Measurements from ENCODE around the gene ATG16L1.

The ATG16L1 gene

DNA sequence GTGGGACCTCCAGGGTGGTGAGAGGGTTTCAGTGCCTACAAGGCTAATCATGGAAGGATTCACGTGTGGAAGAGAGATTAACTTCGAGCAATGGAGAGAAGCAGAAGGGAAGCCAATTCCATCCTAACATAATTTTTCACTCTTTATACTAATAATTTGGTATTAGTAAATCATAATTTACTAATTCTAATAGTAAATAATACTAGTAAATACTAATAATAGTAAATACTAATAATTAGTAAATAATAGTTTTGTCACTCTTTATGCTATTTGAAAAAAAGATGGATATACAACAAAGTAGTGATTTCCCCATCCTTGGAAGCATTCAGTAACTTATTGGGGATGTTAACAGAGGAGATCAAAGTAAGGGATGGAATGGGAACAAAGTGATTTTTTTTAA, 49.8 kb downstream of the ATG16L1 start:
- Histone ChIP-seq H3K9me3 (ENCODE audit: control insufficient read depth, insufficient read depth, low read depth, low read length) (no peaks in the 10 kb centered on the region), H3K36me3 (ENCODE audit: control insufficient read depth in 2 of 2, insufficient read depth in 1 of 2, low read length in 2 of 2) (peaks cover 0 to 6% of the 10 kb centered on the region in 2 experiments; a peak in 2 of 3 replicates), H3K4me3 (ENCODE audit: low read depth, low read length) (no peak overlapping the region), H3K4me1 (ENCODE audit: control insufficient read depth, insufficient read depth, low read length) (no peaks in the 10 kb centered on the region), H3K27ac (ENCODE audit: extremely low read depth, low read depth, low read length) (no peak overlapping the region)
- CTCF ChIA-PET: interaction anchor here (1.0 kb wide), 1 partner anchor 30 kb away, joined by 3 read pairs; no protein-coding TSS in a partner anchor
- no peak for TF ChIP-seq GFI1B (tag by site-specific recombination; IDR thresholded peaks at IDR 0.05)
- no peak for TF ChIP-seq ZNF677 (tag by site-specific recombination; IDR thresholded peaks at IDR 0.05)
- TF ChIP-seq, protein P1, sequence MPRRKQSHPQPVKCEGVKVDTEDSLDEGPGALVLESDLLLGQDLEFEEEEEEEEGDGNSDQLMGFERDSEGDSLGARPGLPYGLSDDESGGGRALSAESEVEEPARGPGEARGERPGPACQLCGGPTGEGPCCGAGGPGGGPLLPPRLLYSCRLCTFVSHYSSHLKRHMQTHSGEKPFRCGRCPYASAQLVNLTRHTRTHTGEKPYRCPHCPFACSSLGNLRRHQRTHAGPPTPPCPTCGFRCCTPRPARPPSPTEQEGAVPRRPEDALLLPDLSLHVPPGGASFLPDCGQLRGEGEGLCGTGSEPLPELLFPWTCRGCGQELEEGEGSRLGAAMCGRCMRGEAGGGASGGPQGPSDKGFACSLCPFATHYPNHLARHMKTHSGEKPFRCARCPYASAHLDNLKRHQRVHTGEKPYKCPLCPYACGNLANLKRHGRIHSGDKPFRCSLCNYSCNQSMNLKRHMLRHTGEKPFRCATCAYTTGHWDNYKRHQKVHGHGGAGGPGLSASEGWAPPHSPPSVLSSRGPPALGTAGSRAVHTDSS (tag by site-specific recombination; IDR thresholded peaks at IDR 0.05): no peak
- TF ChIP-seq ZFP37 (tag by site-specific recombination; IDR thresholded peaks at IDR 0.05): no peak
- no peak for TF ChIP-seq BCL11B (tag by site-specific recombination; IDR thresholded peaks at IDR 0.05; ENCODE audit: low read depth)
- TF ChIP-seq ZNF302 (tag by site-specific recombination; IDR thresholded peaks at IDR 0.05; ENCODE audit: low read depth): no peak
- no peak for TF ChIP-seq ZNF24 (tag by site-specific recombination; IDR thresholded peaks at IDR 0.05)
- TF ChIP-seq ZNF560 (tag by site-specific recombination; IDR thresholded peaks at IDR 0.05; ENCODE audit: borderline replicate concordance): no peak
- TF ChIP-seq ZBTB7A (tag by site-specific recombination; IDR thresholded peaks at IDR 0.05; ENCODE audit: low read depth): no peak
- TF ChIP-seq ZNF610 (tag by site-specific recombination; IDR thresholded peaks at IDR 0.05; ENCODE audit: borderline replicate concordance): no peak
- TF ChIP-seq ZFP69B (tag by site-specific recombination; IDR thresholded peaks at IDR 0.05): no peak
- TF ChIP-seq ZNF549 (tag by site-specific recombination; IDR thresholded peaks at IDR 0.05): no peak
- POLR2A ChIA-PET: no interaction called here

DNA sequence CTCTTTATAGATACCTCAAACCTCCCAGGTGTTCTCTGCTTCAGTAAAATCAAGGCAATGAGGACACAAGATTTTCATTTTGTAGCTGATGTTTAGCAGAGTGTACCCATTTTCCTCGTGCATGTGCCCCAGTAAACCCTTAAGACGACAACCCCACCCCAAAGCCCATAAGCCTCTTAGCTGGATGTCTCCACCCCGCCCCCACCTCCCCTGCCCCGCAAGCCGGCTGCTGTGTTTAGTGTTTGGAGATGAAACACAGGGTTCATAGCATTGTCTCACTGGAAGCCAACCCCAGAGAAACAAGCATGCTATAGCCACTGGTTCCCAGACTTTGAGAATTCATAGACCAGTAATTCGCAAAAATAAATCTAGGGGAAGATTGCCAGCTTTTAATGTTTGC, 50.3 kb downstream of the ATG16L1 start:
- no peak overlapping the region for H3K27ac ChIP-seq (ENCODE audit: extremely low read depth, low read depth, low read length)
- H3K4me3 ChIP-seq (ENCODE audit: low read depth, low read length): no peak overlapping the region
- peaks cover 0 to 2% of the 10 kb centered on the region in 2 experiments; a peak in 2 of 3 replicates for H3K36me3 ChIP-seq (ENCODE audit: control insufficient read depth in 2 of 2, insufficient read depth in 1 of 2, low read length in 2 of 2)
- no peaks in the 10 kb centered on the region for H3K9me3 ChIP-seq (ENCODE audit: control insufficient read depth, insufficient read depth, low read depth, low read length)
- CTCF ChIA-PET: interaction anchor here (0.6 to 1.0 kb wide), 5 partner anchors 18 to 141 kb away, joined by 3 read pairs; no protein-coding TSS in a partner anchor
- no peaks in the 10 kb centered on the region for H3K4me1 ChIP-seq (ENCODE audit: control insufficient read depth, insufficient read depth, low read length)
- TF ChIP-seq ZNF510 (tag by site-specific recombination; IDR thresholded peaks at IDR 0.05; ENCODE audit: insufficient replicate concordance) (no peak), ZNF677 (tag by site-specific recombination; IDR thresholded peaks at IDR 0.05) (no peak), ZNF544 (tag by site-specific recombination; IDR thresholded peaks at IDR 0.05) (no peak), ZNF274 (IDR thresholded peaks at IDR 0.05; ENCODE audit: low read length) (no peak), ZNF274 (tag by site-specific recombination; IDR thresholded peaks at IDR 0.05; ENCODE audit: borderline replicate concordance) (no peak), INSM2 (tag by site-specific recombination; IDR thresholded peaks at IDR 0.05) (no peak), ZBTB8A (tag by site-specific recombination; IDR thresholded peaks at IDR 0.05) (no peak), ZNF707 (tag by site-specific recombination; IDR thresholded peaks at IDR 0.05) (no peak)
- TF ChIP-seq, protein P2, sequence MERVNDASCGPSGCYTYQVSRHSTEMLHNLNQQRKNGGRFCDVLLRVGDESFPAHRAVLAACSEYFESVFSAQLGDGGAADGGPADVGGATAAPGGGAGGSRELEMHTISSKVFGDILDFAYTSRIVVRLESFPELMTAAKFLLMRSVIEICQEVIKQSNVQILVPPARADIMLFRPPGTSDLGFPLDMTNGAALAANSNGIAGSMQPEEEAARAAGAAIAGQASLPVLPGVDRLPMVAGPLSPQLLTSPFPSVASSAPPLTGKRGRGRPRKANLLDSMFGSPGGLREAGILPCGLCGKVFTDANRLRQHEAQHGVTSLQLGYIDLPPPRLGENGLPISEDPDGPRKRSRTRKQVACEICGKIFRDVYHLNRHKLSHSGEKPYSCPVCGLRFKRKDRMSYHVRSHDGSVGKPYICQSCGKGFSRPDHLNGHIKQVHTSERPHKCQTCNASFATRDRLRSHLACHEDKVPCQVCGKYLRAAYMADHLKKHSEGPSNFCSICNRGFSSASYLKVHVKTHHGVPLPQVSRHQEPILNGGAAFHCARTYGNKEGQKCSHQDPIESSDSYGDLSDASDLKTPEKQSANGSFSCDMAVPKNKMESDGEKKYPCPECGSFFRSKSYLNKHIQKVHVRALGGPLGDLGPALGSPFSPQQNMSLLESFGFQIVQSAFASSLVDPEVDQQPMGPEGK (tag by site-specific recombination; IDR thresholded peaks at IDR 0.05): no peak
- POLR2A ChIA-PET: interaction anchor here (0.5 to 1.0 kb wide), 2 partner anchors 50 to 910 kb away, joined by 3 to 8 read pairs; partner anchors contain the start of gene ATG16L1

Measured in HEK293 (cell line).